Brain pericyte (primary cell): ENCODE results near the gene GDNF.

Experiments used
- DNase-seq: peaks from one replicate; pipeline ENCODE4 v3.0.0-alpha.2; 2012; ENCODE audit warnings: low read depth, low spot score

GDNF gene

DNA sequence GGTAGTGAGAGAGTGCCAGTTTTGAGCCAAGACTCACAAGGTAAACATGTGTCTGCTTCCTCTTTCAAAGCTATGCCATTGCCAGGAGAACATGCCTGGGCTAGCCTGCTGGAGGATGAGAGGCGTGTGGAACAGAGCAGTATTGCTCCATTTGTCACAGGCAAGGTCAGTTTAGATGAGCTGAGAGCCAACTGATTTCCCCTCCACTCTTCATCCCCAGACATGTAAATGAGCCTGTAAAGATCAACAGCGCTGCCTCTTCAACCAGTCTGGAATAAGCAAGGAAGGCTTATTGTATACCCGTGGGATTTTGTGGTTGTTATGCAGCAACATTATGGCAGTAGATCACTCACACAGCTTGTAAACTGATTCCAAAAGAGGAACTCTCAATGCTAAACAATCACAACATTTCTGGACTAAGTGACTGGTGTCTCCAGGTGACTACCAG lies 8.2 kb upstream of the GDNF start:
- DNase-seq: no peak

DNA sequence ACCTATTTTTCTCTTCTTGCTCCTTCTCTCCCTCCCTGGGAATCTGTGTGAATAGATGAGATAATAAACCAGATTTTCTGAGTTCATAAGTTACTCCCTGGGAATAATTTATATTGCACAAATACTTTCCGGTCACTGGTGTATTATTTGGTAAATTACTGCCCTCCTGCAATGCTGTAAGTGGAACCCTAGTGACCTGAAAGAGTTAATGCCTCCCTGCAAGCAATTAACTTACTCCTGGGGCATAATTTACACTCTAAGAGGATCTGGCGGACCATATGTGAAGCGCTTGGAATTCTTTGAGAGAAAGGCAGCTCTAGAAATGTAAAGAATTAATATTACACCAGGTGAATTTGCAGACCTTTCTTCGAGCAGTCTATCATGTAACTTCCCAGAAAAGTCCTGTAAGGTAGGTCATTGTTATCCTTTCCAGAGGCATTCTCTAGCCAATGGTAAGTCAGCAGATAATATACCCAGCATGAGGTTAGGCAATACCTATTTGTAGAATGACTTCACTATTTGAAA lies 7.0 kb upstream of the GDNF start:
- no peak for DNase-seq

DNA sequence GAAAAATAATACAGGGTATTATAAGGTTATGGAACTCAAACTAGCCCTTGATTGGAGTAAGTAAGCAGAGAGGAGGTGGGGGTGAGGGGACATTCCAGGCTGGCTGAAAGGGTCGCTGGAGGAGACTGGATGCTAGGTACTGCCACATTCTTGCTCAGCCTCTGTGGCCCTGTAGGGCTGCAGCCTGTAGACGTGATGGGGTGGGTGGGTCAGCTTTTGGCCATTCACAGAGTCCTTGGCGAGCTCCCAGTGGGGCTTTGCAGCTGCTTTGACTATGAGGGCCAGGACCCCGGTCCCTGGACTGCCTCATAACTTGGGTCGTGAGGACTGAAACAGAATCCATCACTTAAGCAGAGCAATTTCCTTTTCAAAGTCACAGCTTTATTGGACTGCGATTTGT lies 4.2 kb upstream of the GDNF start:
- DNase-seq: no peak

DNA sequence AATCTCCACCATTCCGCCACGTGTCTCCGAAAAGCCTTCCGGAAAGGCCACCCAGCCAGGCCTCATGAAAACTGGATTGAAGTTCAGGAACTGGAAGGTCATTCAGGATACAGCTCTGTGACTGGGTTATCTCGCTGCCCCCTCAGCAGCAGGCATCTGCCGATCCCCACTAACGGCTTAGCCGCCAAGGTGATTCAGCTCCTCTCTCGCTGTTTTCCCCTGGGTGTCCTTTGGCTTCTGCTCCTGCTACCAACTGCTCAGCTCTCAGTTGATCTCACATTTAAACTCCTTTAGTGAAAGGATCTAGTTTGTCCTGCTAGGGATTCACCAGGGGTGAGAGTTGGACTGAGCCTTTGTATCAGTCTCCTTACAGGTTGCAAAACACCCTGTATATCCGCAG lies 2.2 kb upstream of the GDNF start:
- DNase-seq: no peak

DNA sequence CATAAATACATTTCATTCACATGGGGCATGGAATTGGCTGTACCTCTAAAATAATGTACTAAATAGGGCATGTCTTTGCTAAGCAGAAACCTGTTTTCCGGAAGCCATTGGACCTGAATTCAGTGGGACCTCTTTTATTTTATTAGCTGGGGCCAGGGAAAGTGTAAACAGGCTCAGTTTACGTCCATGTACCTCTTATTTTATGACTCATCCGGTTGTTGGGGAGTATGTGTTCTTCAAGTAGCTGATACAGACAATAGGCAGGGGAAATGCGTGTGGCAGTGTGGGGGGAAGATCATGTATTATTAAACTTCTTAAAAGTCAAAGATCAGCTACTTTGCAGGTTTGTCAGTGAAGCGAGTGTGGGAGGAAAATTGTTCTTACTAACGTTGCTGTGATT lies 1.4 kb upstream of the GDNF start:
- no peak for DNase-seq

DNA sequence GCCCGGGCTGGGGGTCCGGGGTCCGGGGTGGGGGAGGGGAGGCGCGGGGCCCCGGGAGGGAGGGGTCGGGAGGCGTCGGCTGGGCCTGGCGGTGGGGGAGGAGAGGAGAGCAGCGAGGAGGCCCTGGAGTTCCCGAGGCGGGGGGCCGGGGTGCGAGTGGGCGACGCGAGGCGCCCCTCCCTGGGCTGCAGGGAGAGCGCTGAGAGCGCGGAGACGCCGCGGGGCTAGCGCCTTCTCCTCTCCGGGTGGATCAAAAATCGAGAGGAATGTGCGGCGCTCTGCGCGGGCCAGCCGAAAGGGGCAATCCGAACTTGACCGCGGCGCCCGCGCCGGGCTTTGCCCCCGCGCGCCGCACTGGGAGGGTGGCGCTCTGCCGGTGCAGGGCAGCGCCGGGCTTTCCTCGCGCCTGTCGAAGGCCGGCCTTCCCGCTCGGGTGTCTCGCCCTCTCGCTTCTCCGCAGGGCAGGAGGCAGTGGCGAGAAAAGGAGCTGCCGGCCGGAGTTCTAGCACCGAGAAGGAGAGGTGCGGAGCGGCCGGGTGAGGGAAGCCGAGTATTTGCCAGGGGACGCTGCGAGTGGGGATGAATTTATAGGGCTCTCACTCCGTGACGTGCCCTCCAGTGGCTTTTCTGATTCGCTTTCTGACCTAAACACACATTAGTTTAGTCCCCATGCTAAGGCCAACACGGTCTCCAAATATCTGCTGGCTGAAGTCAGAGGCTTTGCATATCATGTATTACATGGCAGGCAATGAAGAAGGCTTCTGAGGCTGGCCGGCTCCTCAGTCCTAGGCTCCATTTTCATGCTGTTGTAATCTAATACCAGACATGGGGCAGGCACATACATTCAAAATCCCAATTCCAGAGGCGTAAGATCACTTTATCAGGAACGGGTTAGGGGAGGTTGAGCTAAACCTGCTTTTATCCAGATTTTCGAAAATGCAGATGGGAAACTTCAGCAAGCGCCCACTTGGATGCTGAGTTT lies 503 bp upstream of the GDNF start:
- DNase-seq: no peak

DNA sequence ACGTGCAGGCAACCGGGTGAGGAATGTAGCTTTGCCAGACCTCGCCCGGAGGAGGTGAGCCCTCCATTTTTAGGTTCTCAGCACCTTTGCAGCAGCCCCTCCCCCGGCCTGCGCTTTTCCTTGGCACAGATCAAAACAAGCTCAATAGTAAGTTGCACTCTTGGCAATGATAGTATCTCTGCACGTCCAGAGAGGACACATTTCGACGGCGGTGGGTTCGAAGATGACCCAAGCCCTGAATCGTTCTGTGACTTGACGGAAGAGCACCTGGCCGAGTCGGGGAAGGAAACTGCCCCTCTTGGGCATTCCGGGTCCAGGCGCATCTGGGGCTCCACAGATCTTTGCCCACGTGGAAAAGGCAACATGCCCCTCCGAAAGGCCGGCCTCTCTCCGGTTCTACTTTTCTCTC lies 904 bp downstream of the GDNF start:
- no peak for DNase-seq

DNA sequence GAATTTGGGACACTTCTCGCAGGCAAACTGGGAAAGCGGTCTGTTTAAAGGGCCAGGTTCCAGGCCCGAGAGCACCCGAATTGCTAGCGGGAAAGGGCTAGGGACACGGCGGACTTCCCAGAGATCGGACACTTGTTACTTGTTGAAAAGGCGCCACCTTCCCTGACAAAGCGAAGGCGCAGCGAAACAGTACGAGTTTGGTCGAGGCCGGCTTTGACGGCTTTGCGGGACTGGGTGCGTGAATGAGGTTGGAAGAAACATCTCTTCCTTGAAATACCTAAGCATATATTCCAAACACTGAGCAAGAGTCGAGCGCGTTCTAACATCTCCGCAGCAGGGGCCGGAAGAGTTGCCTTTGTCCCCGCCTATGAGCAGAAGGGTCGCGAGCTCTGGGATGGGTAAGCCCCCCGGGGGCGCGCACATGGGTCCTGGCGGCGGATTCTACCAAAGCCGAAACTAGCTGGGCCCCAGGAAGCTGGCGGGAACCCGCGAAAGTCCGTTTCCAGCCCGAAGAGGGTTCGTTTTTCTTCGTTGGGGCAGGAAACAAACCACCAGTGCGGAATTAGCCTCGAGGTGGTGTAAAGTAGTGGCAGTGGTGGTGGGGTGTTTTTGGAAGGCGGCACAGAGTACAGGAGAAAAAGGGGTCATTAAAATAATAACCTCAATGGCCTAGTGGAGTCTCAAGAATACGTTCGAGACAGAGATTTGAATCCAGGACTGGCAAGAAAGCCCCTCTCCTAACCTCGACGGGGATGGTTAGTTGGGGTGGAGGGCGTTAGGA lies 1.5 kb downstream of the GDNF start:
- no peak for DNase-seq

DNA sequence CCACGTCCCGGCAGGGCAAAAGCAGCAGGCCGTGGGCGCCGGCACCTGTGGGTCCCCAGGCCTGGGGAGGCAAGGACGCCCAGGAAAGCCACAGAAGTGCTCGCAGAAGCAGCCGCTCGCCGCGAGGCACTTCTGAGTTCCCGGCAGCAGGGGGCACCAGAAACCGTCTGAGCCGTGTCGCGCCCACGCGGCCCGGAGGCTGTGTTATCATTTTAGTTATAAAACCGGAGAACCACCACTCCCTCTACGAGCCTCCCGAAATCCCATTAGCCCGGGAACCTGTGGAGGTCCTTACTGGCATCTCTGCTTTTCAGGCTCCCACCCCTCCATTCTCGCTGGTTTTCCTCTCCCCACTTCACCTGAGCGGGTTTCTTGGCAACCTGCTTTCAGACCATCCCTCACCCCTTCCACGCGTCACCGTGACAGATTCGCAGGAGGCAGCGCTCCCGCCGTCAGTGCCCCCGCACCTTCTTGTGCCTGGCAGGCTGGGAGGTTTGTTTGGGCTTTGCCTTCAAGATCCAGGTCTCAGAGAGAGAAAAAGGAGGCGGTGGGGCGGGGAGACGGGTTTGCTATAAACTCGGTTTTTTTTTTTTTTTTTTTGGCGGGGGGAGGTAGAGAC lies 2.3 kb downstream of the GDNF start:
- no peak for DNase-seq

DNA sequence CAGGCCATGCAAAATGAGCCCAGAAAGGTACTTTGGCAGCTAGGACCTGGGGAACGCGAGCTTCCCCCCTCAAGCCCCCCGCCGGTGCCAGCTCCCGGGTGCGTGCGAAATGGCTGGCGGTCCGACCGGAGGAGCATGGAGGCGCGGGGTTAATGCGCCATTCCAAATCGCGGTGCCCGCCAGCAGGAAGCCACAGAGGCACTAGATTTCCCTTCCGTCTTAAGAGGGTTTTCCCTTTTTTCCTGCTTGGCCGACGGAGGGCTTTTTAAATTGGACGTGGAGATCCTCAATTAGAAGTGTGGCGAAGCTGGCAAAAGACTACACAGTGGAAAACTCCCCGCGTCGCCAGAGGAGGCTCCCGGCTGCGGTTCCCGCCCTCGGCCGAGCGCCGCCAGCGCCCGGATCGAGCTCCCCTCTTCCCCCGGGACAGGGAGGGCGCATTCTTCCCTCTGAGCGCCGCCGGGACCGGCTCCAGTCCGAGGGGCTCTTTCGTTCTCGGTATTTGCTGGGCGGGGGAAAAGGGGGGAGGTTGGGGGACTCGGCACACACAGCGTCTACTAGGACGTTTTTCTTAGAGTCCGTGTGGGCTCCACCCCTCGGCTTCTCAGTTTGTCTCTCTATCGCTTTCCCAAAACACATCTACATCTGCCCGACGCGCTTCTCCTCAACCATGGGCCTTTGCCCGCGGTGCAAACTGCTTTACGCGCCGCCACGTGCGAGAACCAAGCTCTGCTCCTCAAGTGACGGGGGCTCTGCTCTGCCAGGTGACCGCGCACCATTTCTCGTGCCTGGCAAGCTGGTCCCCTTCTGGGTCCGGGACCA lies 3.0 kb downstream of the GDNF start:
- no peak for DNase-seq

DNA sequence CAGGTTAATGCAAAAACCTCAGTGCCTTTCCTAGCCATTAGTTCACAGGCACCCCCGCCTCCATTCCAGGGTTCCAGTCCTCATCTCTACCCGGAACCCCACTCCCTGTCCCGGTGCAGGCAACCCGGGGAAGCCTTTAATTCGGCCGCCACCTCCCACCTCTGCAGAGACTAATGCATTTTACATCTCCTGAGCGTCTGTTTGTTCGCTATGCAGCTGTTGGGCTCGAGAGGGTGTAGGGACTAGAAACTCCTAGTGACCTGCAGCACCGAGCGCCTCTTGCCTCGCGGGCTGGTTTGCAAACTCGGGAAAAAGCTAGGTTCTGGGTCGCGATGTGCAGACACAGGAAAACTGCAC lies 3.6 kb downstream of the GDNF start:
- no peak for DNase-seq

DNA sequence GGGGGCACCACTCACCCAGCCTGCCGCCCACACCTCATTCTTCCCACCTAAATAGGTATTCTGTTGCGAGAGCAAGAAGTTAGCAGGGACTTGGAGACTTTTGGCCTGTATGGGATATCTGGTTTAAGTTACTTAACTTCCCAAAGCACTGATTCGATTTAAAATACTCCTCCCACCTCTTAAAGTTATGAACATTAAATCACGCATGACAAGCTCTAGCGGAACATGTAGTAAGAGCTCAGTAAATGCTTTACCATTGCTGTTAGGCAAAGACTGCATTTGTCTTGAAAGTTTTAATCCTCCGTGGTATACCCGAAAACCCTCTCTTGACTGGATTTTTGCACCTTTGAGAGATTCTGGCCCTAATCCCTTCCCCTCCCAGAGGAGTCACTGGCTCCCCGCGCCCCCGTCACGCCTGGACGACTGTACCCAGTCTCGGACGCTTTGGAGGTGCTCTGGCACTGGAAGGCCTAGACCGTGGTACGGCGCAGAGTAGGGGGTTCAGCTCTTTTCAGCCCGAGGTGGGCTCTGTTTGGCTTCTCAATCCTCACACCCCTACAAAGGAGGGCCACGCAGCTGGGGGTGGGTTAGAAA lies 4.4 kb downstream of the GDNF start:
- DNase-seq: no peak

DNA sequence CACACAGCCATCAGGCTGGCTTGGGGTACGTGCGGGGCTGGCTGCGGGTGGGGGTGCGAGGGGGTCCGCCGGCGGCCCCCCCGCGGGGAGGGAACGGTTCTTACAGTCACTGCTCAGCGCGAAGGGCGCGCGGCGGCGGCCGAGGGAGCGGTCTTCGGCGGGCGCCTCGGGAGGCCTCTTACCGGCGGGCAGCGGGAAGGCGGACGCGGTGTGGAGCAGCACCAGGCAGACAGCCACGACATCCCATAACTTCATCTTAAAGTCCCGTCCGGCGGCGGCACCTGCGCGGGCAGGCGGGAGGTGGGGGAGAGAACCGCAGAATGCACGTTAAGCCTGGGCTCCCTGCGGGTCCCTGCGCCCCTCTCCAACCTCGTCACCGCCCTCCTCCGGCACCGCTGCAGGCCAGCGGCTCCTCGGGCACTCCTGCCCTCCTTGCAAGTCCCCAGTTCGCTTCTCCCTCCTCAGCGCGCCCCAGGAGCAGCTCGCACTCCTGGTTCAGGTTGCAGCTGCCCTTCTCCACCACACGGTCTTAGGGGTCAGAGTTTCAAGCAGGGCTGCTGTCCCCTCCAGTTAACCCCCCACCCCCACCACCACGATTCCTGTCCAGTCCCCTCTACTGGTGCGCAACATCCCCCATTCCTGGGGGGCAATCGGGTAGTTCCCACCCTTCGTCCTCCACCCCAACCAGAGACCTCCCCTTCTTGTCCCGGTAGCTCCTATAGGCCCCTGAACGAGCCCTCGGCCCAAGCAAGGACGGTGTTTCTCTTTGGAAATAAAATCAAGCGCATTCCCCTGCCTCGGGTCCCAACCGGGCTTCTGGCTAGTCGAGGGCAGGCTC lies 5.1 kb downstream of the GDNF start:
- no peak for DNase-seq

DNA sequence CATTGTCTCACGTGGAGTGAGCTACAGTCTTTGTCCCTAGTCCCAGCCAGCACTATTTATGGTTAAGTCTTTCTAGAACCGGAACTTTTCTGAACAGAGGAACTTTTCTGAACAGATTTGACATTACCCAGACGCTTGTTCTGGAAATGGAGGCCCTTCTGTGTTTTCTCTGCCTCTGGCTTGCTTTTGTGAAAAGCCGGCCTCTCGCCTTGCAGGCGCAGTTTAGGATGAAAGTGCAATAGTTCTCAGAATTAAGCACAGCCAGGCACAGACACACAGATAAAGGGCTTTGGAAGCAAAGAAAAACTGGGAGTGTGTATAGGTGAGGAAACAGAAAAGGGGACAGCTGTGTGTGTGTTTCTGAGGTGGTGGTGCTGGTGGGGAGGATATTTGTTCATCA lies 5.9 kb downstream of the GDNF start:
- DNase-seq: no peak

DNA sequence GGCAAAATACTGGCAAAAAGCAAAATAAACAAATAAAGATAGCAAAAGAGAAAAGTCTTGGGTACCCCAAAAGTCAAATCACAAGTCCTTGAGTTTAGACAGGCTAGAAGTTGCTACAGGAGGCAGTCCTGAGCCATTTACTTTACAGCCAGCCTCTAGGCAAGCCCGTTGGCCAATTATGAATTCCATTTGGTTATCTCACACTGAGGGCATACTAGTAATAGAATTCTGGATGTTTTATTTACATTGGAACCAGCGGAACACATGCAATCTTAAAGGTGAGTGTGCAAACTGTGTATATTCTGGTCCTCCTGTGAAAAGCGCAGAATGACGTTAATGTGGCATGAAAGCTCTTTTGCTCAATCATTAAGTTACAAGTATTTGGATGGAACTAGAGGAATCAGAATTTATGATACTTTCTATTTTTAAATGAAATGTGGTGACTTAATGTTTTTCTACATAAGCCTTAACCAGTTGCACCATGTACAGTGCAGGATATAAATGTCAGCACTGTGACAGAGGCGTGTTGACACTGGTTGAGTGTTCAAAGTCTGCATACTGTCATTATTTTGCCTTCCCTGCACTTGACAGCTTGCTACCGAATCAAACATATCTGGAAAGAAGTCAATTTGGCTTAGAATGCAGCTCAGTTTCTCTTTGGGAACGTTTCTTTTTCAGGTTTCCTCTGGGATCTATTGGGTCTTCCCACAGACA lies 7.9 kb downstream of the GDNF start:
- DNase-seq: no peak

DNA sequence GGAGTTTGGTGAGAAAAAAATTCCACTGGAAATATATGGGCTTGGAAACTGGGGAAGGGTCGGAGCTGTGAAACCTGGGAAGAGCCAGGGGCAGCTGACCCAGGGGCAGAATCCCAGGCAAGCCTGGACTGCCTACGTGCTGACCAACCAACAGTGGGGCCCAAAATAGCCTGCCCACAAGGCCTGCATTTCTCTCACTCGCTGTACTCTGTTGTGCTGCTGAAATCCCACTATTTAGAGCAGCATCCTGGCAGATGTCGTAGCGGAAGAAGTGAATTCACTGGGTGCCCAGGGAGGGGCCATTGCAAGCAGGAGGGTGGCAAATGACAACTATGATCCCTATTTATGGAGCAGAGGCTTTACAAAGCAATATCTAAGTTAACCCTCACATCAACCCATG lies 9.5 kb downstream of the GDNF start:
- DNase-seq: no peak

DNA sequence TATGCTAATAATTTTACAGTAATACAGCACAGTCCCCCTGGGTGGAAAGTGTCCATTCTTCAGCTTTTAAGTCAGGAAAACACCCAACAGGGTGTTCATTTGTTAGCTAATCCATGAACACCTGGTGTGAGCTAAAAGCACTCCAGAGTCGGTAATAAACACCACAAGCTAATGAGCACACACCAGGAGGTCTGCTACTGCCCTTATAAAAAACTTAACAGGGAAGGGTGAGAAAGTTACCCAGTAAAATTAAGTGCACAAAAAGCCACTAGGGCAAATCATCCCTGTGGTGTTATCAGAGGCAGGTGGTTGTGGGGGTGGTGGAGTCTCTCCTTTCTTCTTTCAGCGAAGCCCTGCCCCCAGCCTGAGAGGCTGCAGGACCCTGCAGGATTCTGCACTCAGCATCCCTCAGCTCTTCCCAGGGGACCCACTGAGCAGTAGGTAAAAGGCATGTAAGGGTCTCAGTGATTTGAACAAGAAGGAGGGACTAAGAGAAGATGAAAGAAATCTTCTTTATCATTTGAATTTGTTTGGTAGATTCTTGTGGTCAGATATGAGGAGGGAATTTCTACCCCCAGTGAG lies 14.4 kb downstream of the GDNF start:
- no peak for DNase-seq

DNA sequence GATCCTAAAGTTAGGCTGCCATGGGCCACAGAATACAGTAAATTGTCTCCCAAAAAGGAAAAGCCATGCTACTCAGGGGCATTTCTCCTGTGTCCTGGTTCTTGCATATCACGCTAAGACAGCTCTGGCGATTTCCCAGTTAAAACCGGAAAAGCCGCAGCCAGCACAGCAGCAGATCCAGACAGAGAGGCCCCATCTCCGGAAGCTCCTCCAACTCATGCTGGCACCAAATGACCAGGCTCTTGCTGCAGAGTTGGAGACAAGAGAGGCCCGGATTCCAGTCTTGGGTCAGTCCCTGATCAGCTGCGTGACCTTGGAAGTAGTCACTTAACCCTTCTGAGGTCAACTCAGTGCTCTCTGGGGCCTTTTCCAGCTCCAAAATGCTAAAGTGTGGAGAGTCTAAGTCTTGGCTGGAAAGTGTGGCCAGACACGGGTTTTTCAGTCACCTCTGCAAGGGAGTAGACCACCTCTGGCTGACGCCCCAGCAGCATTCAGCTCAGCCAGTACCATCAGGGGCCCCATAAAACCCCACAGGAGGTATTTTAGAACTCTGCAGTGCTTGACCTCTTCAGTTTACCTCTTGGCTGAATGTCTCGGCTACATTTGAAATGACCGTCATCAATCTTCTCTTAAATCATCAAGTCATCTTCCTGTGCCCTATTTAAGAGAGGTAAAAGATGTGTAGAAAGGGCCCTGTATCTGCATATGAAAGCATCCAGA lies 16.2 kb downstream of the GDNF start:
- DNase-seq: no peak
